ENCODE measurements around the gene P2RX5.

P2RX5 gene

GRCh38 chr17:3719265-3719664 is 23.3 kb upstream of the P2RX5 start:
- TF ChIP-seq EZH2phosphoT487 (conservative IDR thresholded peaks at IDR 0.05; ENCODE audit: low read length) (no peak), CTCF (IDR thresholded peaks at IDR 0.05; ENCODE audit: insufficient read depth, low read length, poor library complexity, severe bottlenecking) (no peak)
- no peak overlapping the region for H2AFZ ChIP-seq (ENCODE audit: low read depth, low read length, severe bottlenecking)
- no peak overlapping the region for H3K4me3 ChIP-seq (ENCODE audit: insufficient read depth, low read length, poor library complexity, severe bottlenecking)
- H4K20me1 ChIP-seq (ENCODE audit: low read depth, low read length) = no peaks in the 10 kb centered on the region
- no peaks in the 10 kb centered on the region for H3F3A ChIP-seq (ENCODE audit: insufficient read depth)
- no peaks in the 10 kb centered on the region for H3K9me3 ChIP-seq (ENCODE audit: insufficient read depth, low read length)
- H3K4me2 ChIP-seq (ENCODE audit: low read depth, low read length, poor library complexity, severe bottlenecking) = no peak overlapping the region
- no peak overlapping the region for H3K27ac ChIP-seq (ENCODE audit: low read depth, low read length)
- no peak overlapping the region for H3K9ac ChIP-seq (ENCODE audit: low read length)
- H3K9me2 ChIP-seq (replicated peaks; ENCODE audit: insufficient read depth, low read length) = no peaks in the 10 kb centered on the region
- H3K79me2 ChIP-seq (ENCODE audit: insufficient read depth, low read length) = peaks cover 17% of the 10 kb centered on the region
- peaks cover 14% of the 10 kb centered on the region; the same call in 1 of the 2 replicates for H3K36me3 ChIP-seq (ENCODE audit: low read length)
- no peaks in the 10 kb centered on the region for H3K27me3 ChIP-seq (ENCODE audit: low read length)

- Histone ChIP-seq H3F3A (ENCODE audit: insufficient read depth) (0 out of 2 replicates have a peak, but pooled peaks cover under 1% of the 10 kb centered on the region), H3K9ac (ENCODE audit: low read length) (no peak overlapping the region), H3K4me3 (ENCODE audit: insufficient read depth, low read length, poor library complexity, severe bottlenecking) (no peak overlapping the region), H3K9me3 (ENCODE audit: insufficient read depth, low read length) (no peaks in the 10 kb centered on the region), H2AFZ (ENCODE audit: low read depth, low read length, severe bottlenecking) (no peak overlapping the region), H3K9me2 (replicated peaks; ENCODE audit: insufficient read depth, low read length) (no peaks in the 10 kb centered on the region), H3K36me3 (ENCODE audit: low read length) (peaks cover 14% of the 10 kb centered on the region; the same call in 1 of the 2 replicates), H3K4me2 (ENCODE audit: low read depth, low read length, poor library complexity, severe bottlenecking) (no peak overlapping the region), H3K27ac (ENCODE audit: low read depth, low read length) (no peak overlapping the region), H4K20me1 (ENCODE audit: low read depth, low read length) (no peaks in the 10 kb centered on the region), H3K79me2 (ENCODE audit: insufficient read depth, low read length) (peaks cover 9% of the 10 kb centered on the region; the same call in 1 of the 2 replicates), H3K27me3 (ENCODE audit: low read length) (no peaks in the 10 kb centered on the region)
- TF ChIP-seq EZH2phosphoT487 (conservative IDR thresholded peaks at IDR 0.05; ENCODE audit: low read length) = no peak
- no peak for TF ChIP-seq CTCF (IDR thresholded peaks at IDR 0.05; ENCODE audit: insufficient read depth, low read length, poor library complexity, severe bottlenecking)
Observed at GRCh38 chr17:3718201-3718600, 22.2 kb upstream of the P2RX5 start.

- Histone ChIP-seq H2AFZ (ENCODE audit: low read depth, low read length, severe bottlenecking) (no peak overlapping the region), H3F3A (ENCODE audit: insufficient read depth) (peaks cover 21% of the 10 kb centered on the region), H3K9me2 (replicated peaks; ENCODE audit: insufficient read depth, low read length) (no peaks in the 10 kb centered on the region), H3K4me3 (ENCODE audit: insufficient read depth, low read length, poor library complexity, severe bottlenecking) (no peak overlapping the region), H3K79me2 (ENCODE audit: insufficient read depth, low read length) (no peaks in the 10 kb centered on the region; the same call in 1 of the 2 replicates), H3K4me2 (ENCODE audit: low read depth, low read length, poor library complexity, severe bottlenecking) (no peak overlapping the region), H3K9me3 (ENCODE audit: insufficient read depth, low read length) (no peaks in the 10 kb centered on the region), H3K27me3 (ENCODE audit: low read length) (no peaks in the 10 kb centered on the region), H3K27ac (ENCODE audit: low read depth, low read length) (no peak overlapping the region), H3K36me3 (ENCODE audit: low read length) (peaks cover 14% of the 10 kb centered on the region; the same call in 1 of the 2 replicates), H3K9ac (ENCODE audit: low read length) (no peak overlapping the region), H4K20me1 (ENCODE audit: low read depth, low read length) (no peaks in the 10 kb centered on the region)
- TF ChIP-seq CTCF (IDR thresholded peaks at IDR 0.05; ENCODE audit: insufficient read depth, low read length, poor library complexity, severe bottlenecking) (no peak), EZH2phosphoT487 (conservative IDR thresholded peaks at IDR 0.05; ENCODE audit: low read length) (no peak)
Observed at GRCh38 chr17:3715296-3715695, 19.3 kb upstream of the P2RX5 start.
